Measurements from ENCODE around the gene MEN1.

DNA sequence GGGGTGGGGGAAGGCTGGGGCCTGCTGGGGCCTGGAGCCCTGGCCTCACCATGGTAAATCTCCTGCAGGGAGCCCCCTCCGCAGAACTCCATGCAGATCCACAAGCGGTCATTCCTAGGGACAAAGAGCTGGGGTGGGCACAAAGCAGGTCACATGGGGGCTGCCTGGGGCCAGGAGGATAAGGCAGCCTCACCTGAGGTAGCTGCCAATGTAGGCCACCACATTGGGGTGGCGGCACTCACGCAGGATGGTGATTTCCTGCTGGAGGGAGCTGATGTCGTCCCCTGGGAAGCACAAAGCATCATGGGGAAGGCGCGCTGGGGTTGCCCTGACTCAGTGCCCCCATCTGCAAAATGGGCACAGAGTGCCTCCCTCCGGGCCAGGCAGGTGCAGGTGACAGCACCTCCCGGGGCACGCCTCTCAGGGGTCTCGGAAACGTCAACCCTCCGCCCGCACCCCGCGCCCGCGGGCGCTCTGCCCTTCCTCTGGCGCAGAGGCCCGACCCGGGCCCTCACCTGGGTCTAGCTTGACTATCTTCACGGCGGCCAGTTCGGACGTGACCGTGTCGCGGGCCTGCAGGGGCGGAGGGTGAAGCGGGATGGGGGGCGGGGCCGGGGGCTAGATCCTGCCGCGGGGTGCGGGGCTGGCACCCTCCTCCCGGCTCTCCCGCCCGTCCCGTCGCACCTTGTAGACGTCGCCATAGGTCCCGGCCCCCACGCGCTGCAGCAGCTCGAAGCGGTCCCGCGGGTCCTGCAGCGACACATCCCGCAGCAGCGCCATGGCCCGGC, 7.8 kb downstream of the MEN1 start:
- TF ChIP-seq, protein P1, sequence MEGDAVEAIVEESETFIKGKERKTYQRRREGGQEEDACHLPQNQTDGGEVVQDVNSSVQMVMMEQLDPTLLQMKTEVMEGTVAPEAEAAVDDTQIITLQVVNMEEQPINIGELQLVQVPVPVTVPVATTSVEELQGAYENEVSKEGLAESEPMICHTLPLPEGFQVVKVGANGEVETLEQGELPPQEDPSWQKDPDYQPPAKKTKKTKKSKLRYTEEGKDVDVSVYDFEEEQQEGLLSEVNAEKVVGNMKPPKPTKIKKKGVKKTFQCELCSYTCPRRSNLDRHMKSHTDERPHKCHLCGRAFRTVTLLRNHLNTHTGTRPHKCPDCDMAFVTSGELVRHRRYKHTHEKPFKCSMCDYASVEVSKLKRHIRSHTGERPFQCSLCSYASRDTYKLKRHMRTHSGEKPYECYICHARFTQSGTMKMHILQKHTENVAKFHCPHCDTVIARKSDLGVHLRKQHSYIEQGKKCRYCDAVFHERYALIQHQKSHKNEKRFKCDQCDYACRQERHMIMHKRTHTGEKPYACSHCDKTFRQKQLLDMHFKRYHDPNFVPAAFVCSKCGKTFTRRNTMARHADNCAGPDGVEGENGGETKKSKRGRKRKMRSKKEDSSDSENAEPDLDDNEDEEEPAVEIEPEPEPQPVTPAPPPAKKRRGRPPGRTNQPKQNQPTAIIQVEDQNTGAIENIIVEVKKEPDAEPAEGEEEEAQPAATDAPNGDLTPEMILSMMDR (IDR thresholded peaks at IDR 0.05 in 8 of 11, conservative IDR thresholded peaks at IDR 0.05 in 3 of 11): no peak
- TF ChIP-seq POLR2A (IDR thresholded peaks at IDR 0.05) (no peak), POLR2AphosphoS5 (IDR thresholded peaks at IDR 0.05) (peak in 2 of 3 donors; percentile 28 to 48)

All from spleen (tissue), 7 donors.